HG03575 (cell line): ENCODE data around the gene CNR2.
"Not testable (repeated sequence)": the region's sequence is repeated elsewhere in the genome, so short reads cannot be mapped to it uniquely, and the experiment has no call there.

Experiments
- ATAC-seq: cut with Tn5 transposase; IDR thresholded peaks from one replicate; pipeline ENCODE4 v1.9.1; 2021; ENCODE audit not compliant: unreplicated experiment, insufficient number of reproducible peaks, low FRiP score; ENCODE audit errors: extremely low read depth

CNR2 gene

DNA sequence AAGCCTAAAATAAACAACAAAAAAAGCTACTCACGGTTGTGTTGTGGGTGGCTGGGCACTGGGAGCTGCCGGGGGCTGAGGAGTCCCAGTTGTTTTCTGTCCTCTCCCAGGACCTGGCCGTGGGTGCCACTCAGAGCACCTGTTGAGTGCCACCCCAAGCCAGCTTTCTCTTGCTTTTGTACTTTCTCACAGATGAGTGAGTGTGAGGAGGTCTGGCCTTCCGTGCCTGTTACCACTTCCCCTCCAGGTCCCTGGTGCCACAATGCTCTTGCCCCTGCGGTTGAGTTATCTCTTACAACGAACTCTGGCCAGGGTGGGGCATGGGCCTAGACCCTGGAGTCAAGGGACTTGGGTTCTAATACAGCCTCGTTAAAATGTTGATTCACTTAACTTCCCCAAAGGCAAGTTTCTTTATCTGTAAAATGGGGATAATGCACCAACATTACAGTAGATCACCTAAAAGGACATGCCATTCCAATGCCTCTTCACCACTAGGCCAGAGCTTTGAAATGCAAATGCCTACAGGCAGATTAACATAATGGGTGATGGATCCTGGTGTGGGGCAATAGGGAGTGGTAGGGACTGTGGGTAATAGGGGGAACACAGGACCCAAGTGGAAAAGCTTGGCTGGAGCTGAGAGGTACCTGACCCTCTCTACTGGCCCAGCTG is at the start of gene CNR2:
CNR2 (minus strand) TSS at position 151 of the 669 bp plus-strand sequence. CDS start 37,745 bp downstream, outside the sequence.
- ATAC-seq: no peak

DNA sequence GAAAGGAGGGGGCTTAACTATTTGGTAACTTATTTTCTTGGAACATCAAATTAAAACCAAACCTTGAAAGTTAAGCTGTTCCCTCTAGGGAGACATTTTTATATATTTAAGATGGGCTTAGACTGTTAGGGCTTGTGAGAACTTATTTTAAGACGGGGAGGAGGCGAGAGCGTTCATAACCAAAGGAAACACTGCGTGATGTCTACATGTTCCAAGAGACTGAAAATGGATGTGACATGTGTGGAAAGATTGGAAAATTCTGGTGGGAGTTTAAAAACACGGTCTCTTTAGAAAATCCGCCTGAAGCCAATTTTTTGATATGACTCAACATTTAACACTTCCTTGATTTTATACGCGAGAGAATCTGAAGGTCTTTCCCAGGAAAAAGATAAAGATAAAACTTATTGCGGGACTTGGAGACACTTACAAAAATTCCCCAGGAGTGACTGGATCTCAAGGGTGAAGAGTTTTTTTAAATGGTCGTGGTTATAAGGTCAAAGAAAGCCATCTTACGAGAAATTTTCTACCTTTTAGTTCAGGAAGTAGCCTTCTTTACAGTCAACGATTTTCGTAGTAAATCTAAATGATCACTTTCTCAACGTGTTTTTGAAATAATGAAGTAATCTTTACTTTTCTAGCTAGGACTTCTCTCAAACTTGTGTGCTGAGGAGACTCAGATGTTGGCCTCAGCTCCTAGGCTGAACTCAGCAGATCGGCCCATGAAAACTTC is 47.3 kb upstream of the CNR2 start:
- ATAC-seq: no peak

DNA sequence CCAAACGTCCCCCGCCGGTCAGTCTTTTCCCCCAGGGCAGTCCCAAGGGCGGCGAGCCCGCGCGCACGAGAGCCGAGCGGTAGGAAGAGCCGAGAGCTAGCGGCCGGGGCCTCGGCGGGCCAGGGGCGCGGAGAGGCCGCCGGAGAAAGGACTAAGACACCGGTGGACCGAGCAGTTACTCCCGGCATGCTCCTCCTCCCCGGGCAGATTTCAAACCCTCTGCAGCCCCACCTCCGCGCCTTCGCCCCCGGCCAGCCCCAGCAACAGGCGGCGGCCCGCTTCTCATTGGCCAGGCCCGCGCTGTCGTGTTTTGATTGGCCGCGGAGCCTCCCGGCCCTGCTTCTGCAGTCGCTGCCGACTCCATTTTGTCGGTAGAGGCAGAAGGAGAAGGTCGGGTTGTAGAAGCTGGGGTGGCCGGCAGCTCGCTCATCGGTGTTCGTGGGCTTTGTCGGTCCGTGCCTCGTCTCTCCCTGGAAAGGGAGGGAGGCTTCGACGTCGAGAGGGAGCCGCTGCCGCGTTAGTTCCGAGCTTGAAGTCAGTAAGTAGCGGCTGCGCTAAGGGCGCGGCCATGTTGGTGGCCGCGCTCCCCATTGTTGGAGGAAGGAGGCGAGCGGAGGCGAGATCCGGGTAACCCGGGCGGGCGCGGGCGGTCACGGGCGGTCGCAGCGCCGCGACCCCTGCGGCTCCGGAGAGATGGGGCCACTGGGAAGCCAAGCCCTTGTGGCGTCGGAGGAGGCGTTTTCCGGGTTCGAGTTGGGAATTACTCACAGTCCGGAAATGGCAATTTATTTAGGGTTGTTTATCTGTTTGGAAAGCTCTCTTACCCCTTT is 46.5 kb upstream of the CNR2 start, which contains the start of gene PNRC2:
PNRC2 (plus strand) TSS at position 368 of the 830 bp plus-strand sequence. CDS start 1,630 bp downstream, outside the sequence.
- ATAC-seq: peak; percentile 25

DNA sequence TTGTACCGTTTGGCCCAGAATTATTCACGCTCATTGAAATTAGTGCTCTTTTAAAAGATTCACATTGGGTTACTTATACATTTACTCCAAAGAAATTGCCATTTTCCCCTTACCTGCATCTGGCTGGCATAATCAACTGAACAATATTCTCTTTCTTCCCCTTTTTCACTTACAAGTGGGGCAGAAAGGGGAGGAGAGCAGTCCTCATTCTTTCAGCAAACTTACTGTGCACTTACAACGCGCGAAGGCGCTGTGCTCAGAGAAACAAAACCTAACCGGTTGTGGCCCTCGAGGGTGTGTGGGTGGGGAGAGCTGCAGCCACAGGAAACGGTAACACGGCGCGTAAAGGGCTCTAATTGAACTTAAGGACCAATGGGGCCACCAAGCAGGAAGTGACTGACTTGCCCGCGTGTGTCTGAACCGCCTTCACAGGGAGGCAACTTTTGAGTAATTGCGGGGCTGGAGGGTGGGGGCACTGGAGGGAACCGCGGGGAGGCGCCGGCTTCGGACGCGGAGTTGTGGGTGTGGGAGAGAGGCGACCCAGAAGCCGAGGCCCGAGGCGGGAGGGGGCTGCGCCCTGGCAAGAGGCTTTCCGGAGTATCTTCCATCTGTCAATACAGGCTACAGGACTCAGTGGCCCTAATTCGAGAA is 45.8 kb upstream of the CNR2 start:
- ATAC-seq: peak; percentile 31

DNA sequence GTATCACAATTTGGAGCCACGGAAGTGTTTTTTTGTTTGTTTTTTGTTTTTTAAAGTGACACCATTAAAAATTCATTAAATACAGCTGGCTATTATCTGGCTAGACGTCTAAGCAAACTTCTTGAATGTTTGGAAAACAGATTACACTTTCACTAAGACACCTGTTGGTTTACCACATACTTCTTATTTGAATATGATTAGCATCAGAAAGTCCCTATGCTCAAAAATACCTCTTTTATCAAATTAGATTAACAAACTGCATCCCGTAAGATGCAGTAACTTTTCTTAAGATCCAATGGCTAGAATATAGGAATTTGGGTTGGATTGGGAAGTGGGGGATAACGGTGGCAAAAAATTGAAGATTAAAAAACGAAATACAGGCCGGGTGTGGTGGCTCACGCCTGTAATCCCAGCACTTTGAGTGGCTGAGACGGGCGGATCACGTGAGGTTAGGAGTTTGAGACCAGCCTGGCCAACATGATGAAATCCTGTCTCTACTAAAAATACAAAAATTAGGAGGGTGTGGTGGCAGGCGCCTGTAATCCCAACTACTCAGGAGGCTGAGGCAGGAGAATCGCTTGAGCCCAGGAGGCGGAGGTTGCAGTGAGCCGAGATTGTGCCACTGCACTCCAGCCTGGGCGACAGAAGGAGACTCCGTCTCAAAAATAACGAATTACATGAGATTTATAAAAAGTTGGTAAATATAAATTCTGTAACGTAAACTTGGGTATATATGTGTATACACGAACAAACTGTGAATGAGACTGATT is 45.1 kb upstream of the CNR2 start:
- not testable (repeated sequence) for ATAC-seq

DNA sequence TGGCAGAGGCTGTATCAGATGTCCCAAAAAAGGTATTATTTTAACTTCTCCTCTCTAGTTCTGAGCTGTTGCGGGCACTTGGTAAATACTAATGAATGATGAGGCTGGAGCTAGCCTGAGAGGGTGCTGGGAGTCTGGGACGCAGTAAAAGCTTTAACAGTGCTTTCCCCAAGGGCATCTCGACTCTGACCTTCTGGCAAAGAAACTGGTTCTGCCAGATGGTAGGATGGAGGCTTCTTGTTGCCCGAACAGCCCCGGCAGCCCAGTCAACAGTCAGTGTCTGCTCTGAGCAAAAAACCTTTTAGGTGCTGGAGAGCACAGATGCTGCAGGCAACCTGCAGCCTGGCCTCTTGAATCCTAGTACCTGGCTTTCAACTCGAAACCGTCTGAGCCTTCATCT is 43.9 kb upstream of the CNR2 start:
- ATAC-seq: no peak

DNA sequence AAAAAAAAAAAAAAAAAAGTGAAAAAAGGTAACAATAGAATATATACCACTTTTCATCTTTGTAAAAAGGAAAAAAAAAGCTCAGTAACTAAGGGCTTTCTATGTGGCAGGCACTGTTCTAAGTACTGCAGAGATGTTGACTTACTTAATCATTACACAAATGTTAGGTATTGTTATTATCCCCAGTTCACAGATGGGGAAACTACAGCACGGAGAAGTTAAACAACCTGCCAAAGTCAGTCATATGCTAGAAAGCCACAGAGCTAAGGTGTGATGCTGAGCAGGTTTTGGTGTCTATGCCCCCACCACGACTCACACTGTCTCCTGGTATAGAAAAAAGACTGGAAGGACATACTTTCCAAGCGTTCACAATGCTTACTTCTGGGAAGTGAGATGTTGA is 39.9 kb upstream of the CNR2 start:
- ATAC-seq: no peak

DNA sequence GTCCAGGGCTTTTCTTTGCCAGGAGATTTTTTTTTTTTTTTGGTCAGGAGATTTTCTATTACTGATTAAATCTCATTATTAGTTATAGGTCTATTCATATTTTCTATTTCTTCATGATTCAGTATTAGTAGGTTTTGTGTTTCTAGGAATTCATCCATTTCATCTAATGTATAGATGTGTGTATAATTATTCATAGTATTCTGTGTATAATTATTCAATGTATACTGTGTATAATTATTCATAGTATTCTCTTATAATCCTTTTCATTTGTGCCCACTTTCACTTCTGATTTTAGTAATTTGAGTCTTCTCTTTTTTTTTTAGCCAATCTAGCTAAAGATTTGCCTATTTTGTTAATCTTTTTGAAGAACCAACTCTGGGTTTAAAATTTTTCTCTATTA is 34.2 kb upstream of the CNR2 start:
- no peak for ATAC-seq

DNA sequence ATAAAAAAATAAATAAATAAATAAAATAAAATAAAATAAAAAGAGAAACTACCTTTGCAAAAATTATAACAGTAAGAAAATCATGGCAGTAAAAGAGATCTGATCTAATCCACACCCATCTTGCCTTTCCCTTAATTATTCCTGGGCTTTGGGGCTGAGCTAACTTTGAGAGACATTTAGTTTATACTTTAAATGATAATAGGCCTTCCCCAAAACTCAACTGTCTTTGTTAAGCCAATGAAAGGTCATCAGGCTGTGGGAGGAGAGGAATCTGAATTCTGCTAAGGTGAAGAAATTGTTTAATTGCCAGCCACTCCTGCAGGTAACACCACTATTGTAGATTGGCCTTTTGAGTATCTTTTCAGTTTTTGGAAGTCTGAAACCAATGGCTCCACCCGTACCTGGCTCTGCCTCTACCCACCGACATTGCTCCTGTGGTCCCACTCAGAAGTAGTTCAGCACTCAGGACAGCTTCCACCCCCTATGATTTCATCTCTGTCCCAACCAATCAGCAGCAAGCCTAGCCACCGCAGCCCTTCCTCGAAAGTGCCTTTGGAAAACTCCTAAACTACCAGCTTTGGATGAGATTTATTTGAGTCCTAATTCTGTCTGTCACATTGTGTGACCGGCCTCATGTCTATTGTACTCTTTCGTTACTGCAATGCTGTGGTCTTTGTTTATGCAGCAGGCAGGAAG is 23.5 kb upstream of the CNR2 start:
- no peak for ATAC-seq

DNA sequence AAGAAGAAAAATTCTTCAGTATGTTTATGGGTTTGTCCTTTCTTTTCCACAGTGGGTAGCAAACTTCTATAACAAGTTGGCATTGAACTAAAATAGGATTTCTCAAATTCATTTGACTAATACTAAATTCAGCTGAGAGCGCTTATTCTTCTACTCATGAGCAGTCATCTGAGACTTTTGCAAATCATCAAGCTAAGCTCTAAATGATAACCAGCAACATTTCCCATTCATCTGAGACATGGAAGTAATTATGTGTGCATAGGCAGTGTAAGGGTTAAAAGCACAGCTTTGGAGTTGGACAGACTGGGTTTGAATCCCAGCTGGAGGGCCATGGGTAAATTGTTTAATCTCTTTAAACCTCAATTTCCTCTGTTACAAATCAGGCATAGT is 18.3 kb upstream of the CNR2 start:
- no peak for ATAC-seq

DNA sequence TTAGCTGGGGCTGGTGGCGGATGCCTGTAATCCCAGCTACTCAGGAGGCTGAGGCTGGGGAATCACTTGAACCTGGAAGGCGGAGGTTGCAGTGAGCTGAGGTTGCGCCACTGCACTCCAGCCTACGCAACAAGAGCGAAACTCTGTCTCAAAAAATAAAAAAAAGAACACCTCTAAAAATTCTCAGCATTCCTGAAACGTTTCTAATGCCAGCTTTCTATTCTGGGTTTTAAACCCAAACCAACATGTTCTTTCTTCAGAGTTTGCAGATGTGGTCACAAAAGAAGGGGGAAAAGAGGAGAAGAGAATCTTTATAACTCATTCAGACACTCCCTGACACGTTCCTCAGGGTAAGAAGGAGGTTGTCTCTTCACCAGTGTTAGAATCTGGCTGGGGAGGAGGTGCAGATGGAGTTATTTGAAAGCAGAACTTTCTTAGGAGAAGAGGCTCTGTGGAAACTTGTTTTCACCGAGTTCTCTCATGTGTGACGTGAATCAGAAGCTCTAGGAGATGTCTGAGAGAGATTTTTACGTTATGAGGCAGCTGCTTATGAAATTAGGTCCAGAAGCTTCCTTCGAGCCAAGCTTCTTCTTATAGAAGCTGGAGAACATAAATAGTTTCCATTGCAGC is 17.8 kb upstream of the CNR2 start:
- ATAC-seq: no peak

DNA sequence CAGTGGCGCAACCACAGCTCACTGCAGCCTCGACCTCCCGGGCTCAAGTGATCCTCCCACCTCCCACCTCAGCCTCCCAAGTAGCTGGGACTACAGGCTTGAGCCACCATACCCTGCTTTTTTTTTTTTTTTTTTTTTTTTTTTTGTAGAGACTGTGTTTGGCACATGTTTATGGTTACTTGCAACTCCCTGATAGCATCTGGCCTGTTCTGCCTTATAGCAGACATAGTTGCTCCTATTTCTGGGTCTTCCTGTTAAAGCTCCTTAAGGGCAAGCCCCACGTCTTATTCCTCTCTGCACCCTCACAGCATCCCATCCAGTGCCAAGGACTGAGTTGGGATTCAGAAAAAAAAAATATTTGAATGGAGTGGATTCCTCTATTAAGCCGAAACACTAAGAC is 17.1 kb upstream of the CNR2 start:
- ATAC-seq: no peak

DNA sequence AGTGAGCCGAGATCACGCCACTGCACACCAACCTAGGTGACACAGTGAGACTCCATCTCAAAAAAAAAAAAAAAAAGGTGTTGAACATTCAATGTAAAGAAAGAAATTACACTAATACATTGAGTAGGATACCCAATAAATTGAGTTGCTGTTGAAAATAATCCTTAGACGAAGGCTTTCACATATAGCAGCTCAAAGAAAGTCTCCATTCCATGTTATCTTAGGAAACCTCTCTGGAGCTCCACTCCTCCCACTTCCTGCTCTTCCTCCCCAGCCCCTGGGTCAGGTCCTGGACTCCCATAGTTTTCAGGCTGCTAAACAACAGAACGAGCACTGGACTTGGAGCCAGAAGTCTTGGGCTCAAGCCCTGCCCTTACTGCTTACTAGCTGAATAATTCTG is 15.6 kb upstream of the CNR2 start:
- no peak for ATAC-seq

DNA sequence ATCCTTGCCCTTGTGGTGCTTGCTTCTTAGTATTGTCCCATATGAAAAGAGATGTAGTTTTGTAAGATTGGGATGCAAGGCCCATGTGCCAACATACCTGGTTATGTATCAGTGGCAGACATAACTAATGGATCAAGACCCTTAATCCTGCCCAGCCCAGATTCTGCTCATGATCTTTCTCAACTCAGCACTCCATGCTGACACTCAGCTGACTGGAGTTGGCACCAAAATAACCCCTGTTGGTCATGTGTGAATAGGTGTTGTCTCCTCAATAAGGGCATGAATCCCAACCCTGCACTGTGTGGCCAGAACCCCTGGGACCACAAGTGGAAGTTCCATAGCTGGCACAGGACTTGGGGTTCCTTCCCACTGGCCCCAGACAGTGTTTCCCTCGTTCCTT is 13.9 kb upstream of the CNR2 start:
- no peak for ATAC-seq

DNA sequence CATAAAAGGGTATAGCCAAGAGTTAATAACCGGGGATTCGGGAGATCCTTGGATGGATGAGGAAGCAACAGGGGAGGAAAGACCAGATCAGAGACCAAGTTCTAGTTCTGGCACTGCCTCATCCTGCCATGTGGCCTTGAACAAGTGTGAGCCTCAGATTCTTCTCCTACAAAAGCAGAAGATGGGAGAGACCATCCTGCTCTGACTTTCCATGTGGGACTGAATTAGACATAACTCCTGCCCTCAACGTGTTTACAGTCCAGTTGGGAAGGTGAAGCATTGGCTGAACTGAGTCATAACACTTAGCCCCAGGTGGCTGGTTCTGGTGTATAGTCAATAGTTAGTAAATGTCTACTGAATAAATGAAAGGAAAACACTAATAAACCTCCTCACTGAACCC is 12.1 kb upstream of the CNR2 start:
- ATAC-seq: no peak

DNA sequence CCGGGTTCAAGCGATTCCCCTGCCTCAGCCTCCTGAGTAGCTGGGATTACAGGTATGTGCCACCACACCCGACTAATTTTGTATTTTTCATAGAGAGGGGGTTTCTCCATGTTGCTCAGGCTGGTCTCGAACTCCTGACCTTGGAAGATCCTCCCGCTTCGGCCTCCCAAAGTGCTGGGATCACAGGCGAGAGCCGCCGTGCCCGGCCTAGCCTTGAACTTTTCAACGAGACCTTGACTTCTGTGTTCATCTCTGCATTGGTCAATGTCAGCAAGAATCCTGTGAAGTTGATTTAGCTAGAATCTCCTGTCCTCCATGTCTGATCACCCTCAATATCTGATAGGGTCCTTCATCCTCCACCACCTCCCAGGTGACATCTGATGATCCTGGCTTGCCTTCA is 11.4 kb upstream of the CNR2 start:
- no peak for ATAC-seq

DNA sequence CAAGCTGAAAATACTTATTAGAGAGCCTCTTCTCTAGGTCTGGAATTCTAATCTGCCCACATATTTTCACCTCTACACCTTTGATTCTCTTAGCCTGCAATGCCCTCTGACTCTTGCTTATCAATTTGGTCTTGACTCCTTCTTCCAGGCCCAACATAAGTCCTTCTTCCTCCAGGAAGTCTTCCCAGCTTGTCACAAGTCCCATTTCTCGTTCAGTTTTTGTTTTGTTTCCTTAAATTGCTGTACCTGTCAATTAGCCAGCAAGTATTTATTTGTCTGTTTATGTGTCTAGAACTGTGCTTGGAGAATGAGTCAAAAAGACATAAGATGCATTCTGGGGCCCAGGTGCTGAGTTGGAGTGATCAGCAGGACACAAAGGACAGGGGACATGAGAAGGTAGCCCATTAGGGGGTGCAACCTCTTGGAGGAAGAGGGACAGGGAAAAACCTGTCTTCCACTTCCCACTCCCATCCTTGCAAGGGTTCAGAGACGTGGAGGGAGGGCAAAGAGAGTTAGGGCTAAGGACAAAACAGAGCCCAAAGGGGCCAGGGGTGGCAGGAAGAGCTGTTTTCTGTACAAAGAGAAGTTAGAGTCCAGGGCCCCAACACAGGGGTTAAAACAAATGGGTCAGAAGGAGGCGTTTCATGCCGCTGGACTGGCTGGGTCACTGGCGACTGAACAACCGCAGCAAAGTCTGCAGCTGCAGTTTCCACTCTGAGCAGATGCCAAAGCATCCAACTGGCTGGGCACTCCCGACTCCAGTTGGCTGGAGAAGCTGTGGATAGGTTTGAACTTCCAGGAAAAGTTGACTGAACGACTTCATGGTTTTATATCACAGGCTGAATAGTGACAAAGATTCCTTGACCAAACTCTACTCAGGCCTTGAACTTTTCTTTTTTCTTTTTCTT is 10.7 kb upstream of the CNR2 start:
- no peak for ATAC-seq
